Measurements from ENCODE around the gene DDX42.

DNA sequence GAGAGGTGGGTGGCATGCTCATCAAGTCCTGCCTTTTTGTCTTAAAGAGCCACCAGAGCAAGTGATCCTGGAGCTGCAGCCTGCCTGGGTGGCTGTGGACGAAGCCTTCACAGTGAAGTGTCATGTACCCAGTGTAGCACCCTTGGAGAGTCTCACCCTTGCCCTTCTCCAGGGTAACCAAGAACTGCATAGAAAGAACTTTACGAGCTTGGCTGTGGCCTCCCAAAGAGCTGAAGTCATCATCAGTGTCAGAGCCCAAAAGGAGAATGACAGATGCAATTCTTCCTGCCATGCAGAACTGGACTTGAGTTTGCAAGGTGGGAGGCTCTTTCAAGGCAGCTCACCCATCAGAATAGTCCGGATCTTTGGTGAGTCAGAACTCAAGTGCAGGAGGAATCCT lies 85.3 kb downstream of the DDX42 start:
- no peak for TF ChIP-seq POLR2A (IDR thresholded peaks at IDR 0.05)
- TF ChIP-seq, protein P1, sequence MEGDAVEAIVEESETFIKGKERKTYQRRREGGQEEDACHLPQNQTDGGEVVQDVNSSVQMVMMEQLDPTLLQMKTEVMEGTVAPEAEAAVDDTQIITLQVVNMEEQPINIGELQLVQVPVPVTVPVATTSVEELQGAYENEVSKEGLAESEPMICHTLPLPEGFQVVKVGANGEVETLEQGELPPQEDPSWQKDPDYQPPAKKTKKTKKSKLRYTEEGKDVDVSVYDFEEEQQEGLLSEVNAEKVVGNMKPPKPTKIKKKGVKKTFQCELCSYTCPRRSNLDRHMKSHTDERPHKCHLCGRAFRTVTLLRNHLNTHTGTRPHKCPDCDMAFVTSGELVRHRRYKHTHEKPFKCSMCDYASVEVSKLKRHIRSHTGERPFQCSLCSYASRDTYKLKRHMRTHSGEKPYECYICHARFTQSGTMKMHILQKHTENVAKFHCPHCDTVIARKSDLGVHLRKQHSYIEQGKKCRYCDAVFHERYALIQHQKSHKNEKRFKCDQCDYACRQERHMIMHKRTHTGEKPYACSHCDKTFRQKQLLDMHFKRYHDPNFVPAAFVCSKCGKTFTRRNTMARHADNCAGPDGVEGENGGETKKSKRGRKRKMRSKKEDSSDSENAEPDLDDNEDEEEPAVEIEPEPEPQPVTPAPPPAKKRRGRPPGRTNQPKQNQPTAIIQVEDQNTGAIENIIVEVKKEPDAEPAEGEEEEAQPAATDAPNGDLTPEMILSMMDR (IDR thresholded peaks at IDR 0.05) = no peak
